Measurements from ENCODE around the gene GRIK5. TPM values are rescaled to one million over a fixed set of nuclear protein-coding genes. Genes with fewer than 3 reads are reported as not detected.
"Not testable (repeated sequence)": the region's sequence is repeated elsewhere in the genome, so short reads cannot be mapped to it uniquely, and the experiment has no call there.

GRIK5 gene
- polyA plus RNA-seq, 1 donor (not counting 4 experiments of a cell fraction or from before 2014, with no cell fraction given): 0.17 TPM

DNA sequence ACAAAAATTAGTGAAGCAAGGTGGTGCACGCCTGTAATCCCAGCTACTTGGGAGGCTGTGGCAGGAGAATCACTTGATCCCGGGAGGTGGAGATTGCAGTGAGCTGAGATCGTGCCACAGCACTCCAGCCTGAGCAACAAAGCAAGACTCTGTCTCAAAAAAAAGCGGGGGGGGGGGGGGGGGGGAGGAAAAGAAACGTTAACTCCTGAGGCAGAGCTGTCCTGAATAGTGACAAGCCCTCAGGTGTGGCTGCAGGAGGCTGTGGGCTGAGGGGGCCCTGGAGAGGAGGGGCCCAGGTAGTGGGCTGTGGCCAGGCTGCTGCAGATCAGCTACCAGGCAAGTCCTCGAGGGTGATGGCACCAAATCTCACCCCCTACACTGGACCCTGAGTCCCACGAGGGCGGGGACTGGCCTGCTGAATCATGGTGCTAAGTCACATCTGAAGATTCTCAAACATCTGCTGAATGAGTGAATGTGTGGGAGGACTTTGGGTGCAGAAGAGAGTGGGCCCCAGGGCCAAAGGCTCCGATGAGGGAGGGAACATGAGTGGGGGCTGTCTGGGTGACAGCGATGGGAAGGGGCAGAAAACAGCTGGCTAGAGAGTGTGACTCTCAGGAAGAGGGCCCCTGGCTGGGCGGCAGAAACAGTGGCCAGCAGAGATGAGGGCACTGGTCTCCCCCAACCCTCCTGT, 51.4 kb downstream of the GRIK5 start:
- Histone ChIP-seq H3K4me3 (ENCODE audit: control insufficient read depth in 2 of 3, extremely low read depth in 1 of 3, insufficient read depth in 2 of 3, low read depth in 1 of 3, low read length in 3 of 3) (no peak overlapping the region), H3K27me3 (ENCODE audit: control insufficient read depth, extremely low read depth, insufficient read depth, low read length) (peaks cover 5% of the 10 kb centered on the region), H3K79me2 (ENCODE audit: control insufficient read depth, insufficient read depth, low read length) (no peaks in the 10 kb centered on the region), H3K4me2 (ENCODE audit: control insufficient read depth, extremely low read depth, insufficient read depth, low read depth, low read length) (no peak overlapping the region), H3K9me3 (ENCODE audit: control insufficient read depth, low read depth, low read length) (no peaks in the 10 kb centered on the region), H3K9me1 (ENCODE audit: control insufficient read depth, extremely low read depth, insufficient read depth, low read length) (no peaks in the 10 kb centered on the region), H3K9ac (ENCODE audit: control insufficient read depth, extremely low read depth, insufficient read depth, low read length) (no peak overlapping the region), H3K27ac (ENCODE audit: control insufficient read depth, insufficient read depth, low read length) (no peak overlapping the region), H2AFZ (ENCODE audit: control insufficient read depth, low read length) (no peak overlapping the region), H4K20me1 (ENCODE audit: control insufficient read depth, extremely low read depth, insufficient read depth, low read length) (no peaks in the 10 kb centered on the region), H3K4me1 (ENCODE audit: control insufficient read depth, extremely low read depth, insufficient read depth, low read length) (no peaks in the 10 kb centered on the region), H3K36me3 (ENCODE audit: control insufficient read depth in 2 of 2, extremely low read depth in 1 of 2, insufficient read depth in 2 of 2, low read length in 2 of 2) (no peaks in the 10 kb centered on the region)
- no peak for TF ChIP-seq EZH2 (IDR thresholded peaks at IDR 0.05; ENCODE audit: low read length)
- TF ChIP-seq CTCF (optimal IDR thresholded peaks at IDR 0.05 in 1 of 3, IDR thresholded peaks at IDR 0.05 in 1 of 3, conservative IDR thresholded peaks at IDR 0.05 in 1 of 3; ENCODE audit: extremely low read depth in 1 of 3, insufficient read depth in 2 of 3, low read length in 3 of 3): no peak
- FAIRE-seq (no peak), DNase-seq (ENCODE audit: low read depth, low spot score) (no peak)
- dilution Hi-C loops (cut with MboI; ENCODE audit: extremely low pct_ligation_motif_present, low sequenced_read_pairs): no loop called here

GRCh38 chr19:42017040-42017439, 53.0 kb downstream of the GRIK5 start:
- Histone ChIP-seq H4K20me1 (ENCODE audit: control insufficient read depth, extremely low read depth, insufficient read depth, low read length) (no peaks in the 10 kb centered on the region), H3K4me2 (ENCODE audit: control insufficient read depth, extremely low read depth, insufficient read depth, low read depth, low read length) (no peak overlapping the region), H3K9ac (ENCODE audit: control insufficient read depth, extremely low read depth, insufficient read depth, low read length) (no peak overlapping the region), H3K36me3 (ENCODE audit: control insufficient read depth in 2 of 2, extremely low read depth in 1 of 2, insufficient read depth in 2 of 2, low read length in 2 of 2) (no peaks in the 10 kb centered on the region), H3K27ac (ENCODE audit: control insufficient read depth, insufficient read depth, low read length) (no peak overlapping the region), H3K9me1 (ENCODE audit: control insufficient read depth, extremely low read depth, insufficient read depth, low read length) (no peaks in the 10 kb centered on the region), H2AFZ (ENCODE audit: control insufficient read depth, low read length) (no peak overlapping the region), H3K4me1 (ENCODE audit: control insufficient read depth, extremely low read depth, insufficient read depth, low read length) (no peaks in the 10 kb centered on the region), H3K4me3 (ENCODE audit: control insufficient read depth in 2 of 3, extremely low read depth in 1 of 3, insufficient read depth in 2 of 3, low read depth in 1 of 3, low read length in 3 of 3) (no peak overlapping the region), H3K9me3 (ENCODE audit: control insufficient read depth, low read depth, low read length) (no peaks in the 10 kb centered on the region), H3K27me3 (ENCODE audit: control insufficient read depth, extremely low read depth, insufficient read depth, low read length) (peaks cover 5% of the 10 kb centered on the region), H3K79me2 (ENCODE audit: control insufficient read depth, insufficient read depth, low read length) (no peaks in the 10 kb centered on the region)
- no peak for TF ChIP-seq CTCF (optimal IDR thresholded peaks at IDR 0.05 in 1 of 3, IDR thresholded peaks at IDR 0.05 in 1 of 3, conservative IDR thresholded peaks at IDR 0.05 in 1 of 3; ENCODE audit: extremely low read depth in 1 of 3, insufficient read depth in 2 of 3, low read length in 3 of 3)
- no peak for TF ChIP-seq EZH2 (IDR thresholded peaks at IDR 0.05; ENCODE audit: low read length)
- dilution Hi-C loops (cut with MboI; ENCODE audit: extremely low pct_ligation_motif_present, low sequenced_read_pairs): no loop called here
- FAIRE-seq: no peak
- DNase-seq (ENCODE audit: low read depth, low spot score): no peak

GRCh38 chr19:42012747-42013146, 57.3 kb downstream of the GRIK5 start:
- dilution Hi-C loops (cut with MboI; ENCODE audit: extremely low pct_ligation_motif_present, low sequenced_read_pairs); H3K9ac ChIP-seq (ENCODE audit: control insufficient read depth, extremely low read depth, insufficient read depth, low read length); FAIRE-seq: not testable (repeated sequence)

More at GRCh38 chr19:42012747-42013146, 57.3 kb downstream of the GRIK5 start:
- not testable (repeated sequence) for H3K27me3 ChIP-seq (ENCODE audit: control insufficient read depth, extremely low read depth, insufficient read depth, low read length); H2AFZ ChIP-seq (ENCODE audit: control insufficient read depth, low read length); DNase-seq (ENCODE audit: low read depth, low spot score); H3K36me3 ChIP-seq (ENCODE audit: control insufficient read depth in 2 of 2, extremely low read depth in 1 of 2, insufficient read depth in 2 of 2, low read length in 2 of 2); H3K9me1 ChIP-seq (ENCODE audit: control insufficient read depth, extremely low read depth, insufficient read depth, low read length); H3K4me3 ChIP-seq (ENCODE audit: control insufficient read depth in 2 of 3, extremely low read depth in 1 of 3, insufficient read depth in 2 of 3, low read depth in 1 of 3, low read length in 3 of 3); H3K4me1 ChIP-seq (ENCODE audit: control insufficient read depth, extremely low read depth, insufficient read depth, low read length); H3K9me3 ChIP-seq (ENCODE audit: control insufficient read depth, low read depth, low read length); H3K4me2 ChIP-seq (ENCODE audit: control insufficient read depth, extremely low read depth, insufficient read depth, low read depth, low read length); H4K20me1 ChIP-seq (ENCODE audit: control insufficient read depth, extremely low read depth, insufficient read depth, low read length); H3K27ac ChIP-seq (ENCODE audit: control insufficient read depth, insufficient read depth, low read length); H3K79me2 ChIP-seq (ENCODE audit: control insufficient read depth, insufficient read depth, low read length)
